ENCODE data around the gene CNTNAP2. TPM values are rescaled to one million over a fixed set of nuclear protein-coding genes. Genes with fewer than 3 reads are reported as not detected.

Gene CNTNAP2
- total and polyA plus RNA-seq, 2 of the 8 experiments (the other 6 are each of a cell fraction or from before 2014, with no cell fraction given) = 27.9 to 71.0 TPM

DNA sequence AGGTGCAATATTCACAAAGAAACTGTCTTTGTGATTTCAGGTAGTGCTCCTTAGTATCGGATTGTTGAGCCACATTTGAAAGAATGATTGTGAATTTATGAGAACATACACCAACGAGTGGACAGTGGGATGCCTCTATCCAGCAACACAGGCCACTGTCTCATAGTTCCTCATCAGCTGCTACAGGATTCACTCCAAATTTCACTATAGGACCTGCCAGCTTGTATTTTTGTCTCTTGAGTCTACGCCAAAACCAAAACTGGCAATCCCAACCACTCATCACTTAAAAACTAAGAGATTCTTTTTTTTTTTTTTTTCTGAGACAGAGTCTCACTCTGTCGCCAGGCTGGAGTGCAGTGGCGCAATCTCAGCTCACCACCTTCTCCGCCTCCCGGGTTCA lies 964.5 kb downstream of the CNTNAP2 start (continued):
- no peak for TF ChIP-seq NANOG (IDR thresholded peaks at IDR 0.05; ENCODE audit: insufficient read depth, low read depth, low read length, poor library complexity, severe bottlenecking)
